Endothelial cell of umbilical vein (primary cell): ENCODE results near the gene TMEM169.
A peak's percentile ranks its signal among the peaks of the same experiment; 100 is the strongest.

ENCODE experiments used
- CTCF ChIP-seq, 2 donors: IDR thresholded peaks; 1 replicate in 1 of 2; 2 replicates in 1 of 2; pipeline ENCODE4 v1.5.1; 2011; ENCODE audit warnings: low read length in 2 of 2, mild to moderate bottlenecking in 2 of 2, moderate library complexity in 2 of 2, control low read depth in 1 of 2, inconsistent platforms in 1 of 2, low read depth in 1 of 2; ENCODE audit not compliant: insufficient read depth in 1 of 2; ENCODE audit errors: extremely low read depth in 1 of 2
- EZH2 ChIP-seq: IDR thresholded peaks from 2 replicates; pipeline ENCODE4 v1.6.1; 2012; ENCODE audit warnings: borderline replicate concordance, low read depth, mild to moderate bottlenecking, moderate library complexity, low read length, inconsistent platforms; ENCODE audit not compliant: severe bottlenecking
- FOS ChIP-seq: IDR thresholded peaks from 2 replicates; pipeline ENCODE4 v1.6.1; 2011; ENCODE audit warnings: mild to moderate bottlenecking, low read length, moderate library complexity, borderline replicate concordance; ENCODE audit not compliant: insufficient read depth
- GATA2 ChIP-seq: IDR thresholded peaks from 2 replicates; pipeline ENCODE4 v1.7.0; 2011; ENCODE audit warnings: low read depth, mild to moderate bottlenecking, moderate library complexity, mixed read lengths, low read length; ENCODE audit not compliant: insufficient read length, insufficient read depth
- JUN ChIP-seq: IDR thresholded peaks from 2 replicates; pipeline ENCODE4 v1.6.1; 2011; ENCODE audit warnings: borderline replicate concordance, low read depth; ENCODE audit not compliant: insufficient read length, insufficient read depth
- MAX ChIP-seq: IDR thresholded peaks from 2 replicates; pipeline ENCODE4 v1.6.1; 2011; ENCODE audit not compliant: insufficient read depth, insufficient read length
- MYC ChIP-seq: IDR thresholded peaks from one replicate; pipeline ENCODE4 v1.6.1; 2011; ENCODE audit warnings: mild to moderate bottlenecking, low read depth, low read length
- POLR2A ChIP-seq: IDR thresholded peaks from 2 replicates; pipeline ENCODE4 v1.6.1; 2012; ENCODE audit warnings: low read depth, mild to moderate bottlenecking, control low read depth, low read length
- POLR2AphosphoS5 ChIP-seq: IDR thresholded peaks from 2 replicates; pipeline ENCODE4 v1.6.1; 2012; ENCODE audit warnings: low read depth, mild to moderate bottlenecking, control low read depth, low read length, moderate library complexity; ENCODE audit not compliant: insufficient read depth

GRCh38 chr2:216059233-216059834, 22.4 kb upstream of the TMEM169 start:
- no peak for TF ChIP-seq POLR2A
- peak; percentile 3 to 6 for TF ChIP-seq CTCF (IDR thresholded peaks at IDR 0.05; ENCODE audit: extremely low read depth in 1 of 2, insufficient read depth in 1 of 2, low read depth in 1 of 2, low read length in 2 of 2)
- no peak for TF ChIP-seq MAX
- TF ChIP-seq EZH2 = no peak
- TF ChIP-seq POLR2AphosphoS5 = no peak
- TF ChIP-seq MYC = no peak
- no peak for TF ChIP-seq GATA2
- no peak for TF ChIP-seq JUN
- TF ChIP-seq FOS = no peak
